Endothelial cell of umbilical vein (primary cell): ENCODE results near the gene MOB3A. TPM values are rescaled to one million over a fixed set of nuclear protein-coding genes. Genes with fewer than 3 reads are reported as not detected.

Source experiments
- BruUV-seq: library from RNA; stranded (reverse); fragments of 400-500 nt; replicated peaks from 2 replicates; lab custom pipeline; 2021; lab: Mats Ljungman, UMichigan
- CTCF ChIA-PET: fragments of 300-600, 350-600 bp; sonication (Branson Sonifier 250); formaldehyde crosslinking; loops from one replicate; lab custom pipeline; 2021; ENCODE audit warnings: antibody characterized with exemption, inconsistent platforms; lab: Charles Lee
- POLR2A ChIA-PET: fragments of 300-600, 350-600 bp; sonication (Branson Sonifier 250); formaldehyde crosslinking; loops from one replicate; lab custom pipeline; 2021; ENCODE audit warnings: antibody characterized with exemption, inconsistent platforms; lab: Charles Lee
- DNase-seq: peaks from one replicate; pipeline ENCODE4 v3.0.0-alpha.2; 2011; ENCODE audit warnings: low read depth, low spot score
- FAIRE-seq: peaks from 2 replicates; lab custom pipeline; 2011; peaks lifted over from hg19 to GRCh38; lab: Jason Lieb, UNC
- H2AFZ ChIP-seq: 2 replicates; pipeline ENCODE4 v1.6.0; 2012; ENCODE audit warnings: low read depth, low read length, control low read depth, inconsistent platforms
- H3K27ac ChIP-seq: 2 replicates; pipeline ENCODE4 v1.5.1; 2011; ENCODE audit warnings: low read depth, mild to moderate bottlenecking, control low read depth, low read length, moderate library complexity; ENCODE audit not compliant: insufficient read depth
- H3K27me3 ChIP-seq, 2 experiments: 2 replicates each; pipeline versions ENCODE4 v1.6.0 to v1.6.1; 2011; ENCODE audit warnings: low read length in 2 of 2, mixed read lengths in 1 of 2; ENCODE audit not compliant: control insufficient read depth in 2 of 2, insufficient read depth in 2 of 2
- H3K36me3 ChIP-seq, 2 experiments: 2 replicates in 1 of 2; 3 replicates in 1 of 2; pipeline ENCODE4 v1.5.1; 2011; ENCODE audit warnings: low read length in 2 of 2, mild to moderate bottlenecking in 1 of 2, moderate library complexity in 1 of 2; ENCODE audit not compliant: control insufficient read depth in 2 of 2, insufficient read depth in 2 of 2; ENCODE audit errors: extremely low read depth in 1 of 2
- H3K4me1 ChIP-seq: 3 replicates; pipeline ENCODE4 v1.5.1; 2011; ENCODE audit warnings: mild to moderate bottlenecking, low read length; ENCODE audit not compliant: control insufficient read depth, insufficient read depth; ENCODE audit errors: extremely low read depth
- H3K4me2 ChIP-seq: 2 replicates; pipeline ENCODE4 v1.6.1; 2011; ENCODE audit warnings: low read length, control low read depth, mixed read lengths; ENCODE audit not compliant: insufficient read depth
- H3K4me3 ChIP-seq, 3 experiments: fragments of 200-600 bp in 1 of 3; sonication (generic), shearing (Covaris generic) in 1 of 3; replicated peaks in 1 of 3; 2 replicates each; pipeline ENCODE4 v1.5.1; 2011 to 2016; ENCODE audit warnings: control low read depth in 3 of 3, low read length in 3 of 3, mild to moderate bottlenecking in 2 of 3, inconsistent platforms in 1 of 3, low read depth in 1 of 3, moderate library complexity in 1 of 3; ENCODE audit not compliant: insufficient read depth in 1 of 3
- H3K79me2 ChIP-seq: 2 replicates; pipeline ENCODE4 v1.6.0; 2012; ENCODE audit warnings: low read length, inconsistent platforms; ENCODE audit not compliant: control insufficient read depth, insufficient read depth
- H3K9ac ChIP-seq: replicated peaks from 2 replicates; pipeline ENCODE3; 2011; ENCODE audit warnings: low read length, control low read depth; ENCODE audit not compliant: insufficient read depth; ENCODE audit errors: extremely low read depth
- H3K9me1 ChIP-seq: replicated peaks from 3 replicates; pipeline ENCODE4 v1.6.0; 2011; ENCODE audit warnings: mild to moderate bottlenecking, low read length; ENCODE audit not compliant: control insufficient read depth, insufficient read depth; ENCODE audit errors: extremely low read depth
- H3K9me3 ChIP-seq: replicated peaks from 2 replicates; pipeline ENCODE4 v1.5.1; 2012; ENCODE audit warnings: low read length, inconsistent platforms; ENCODE audit not compliant: control insufficient read depth, insufficient read depth
- H4K20me1 ChIP-seq: replicated peaks from 2 replicates; pipeline ENCODE3; 2011; ENCODE audit warnings: mild to moderate bottlenecking, low read length; ENCODE audit not compliant: control insufficient read depth, insufficient read depth; ENCODE audit errors: extremely low read depth
- CTCF ChIP-seq, 2 donors: IDR thresholded peaks; 1 replicate in 1 of 2; 2 replicates in 1 of 2; pipeline ENCODE4 v1.5.1; 2011; ENCODE audit warnings: low read length in 2 of 2, mild to moderate bottlenecking in 2 of 2, moderate library complexity in 2 of 2, control low read depth in 1 of 2, inconsistent platforms in 1 of 2, low read depth in 1 of 2; ENCODE audit not compliant: insufficient read depth in 1 of 2; ENCODE audit errors: extremely low read depth in 1 of 2
- EZH2 ChIP-seq: IDR thresholded peaks from 2 replicates; pipeline ENCODE4 v1.6.1; 2012; ENCODE audit warnings: borderline replicate concordance, low read depth, mild to moderate bottlenecking, moderate library complexity, low read length, inconsistent platforms; ENCODE audit not compliant: severe bottlenecking
- FOS ChIP-seq: IDR thresholded peaks from 2 replicates; pipeline ENCODE4 v1.6.1; 2011; ENCODE audit warnings: mild to moderate bottlenecking, low read length, moderate library complexity, borderline replicate concordance; ENCODE audit not compliant: insufficient read depth
- GATA2 ChIP-seq: IDR thresholded peaks from 2 replicates; pipeline ENCODE4 v1.7.0; 2011; ENCODE audit warnings: low read depth, mild to moderate bottlenecking, moderate library complexity, mixed read lengths, low read length; ENCODE audit not compliant: insufficient read length, insufficient read depth
- JUN ChIP-seq: IDR thresholded peaks from 2 replicates; pipeline ENCODE4 v1.6.1; 2011; ENCODE audit warnings: borderline replicate concordance, low read depth; ENCODE audit not compliant: insufficient read length, insufficient read depth
- MYC ChIP-seq: IDR thresholded peaks from one replicate; pipeline ENCODE4 v1.6.1; 2011; ENCODE audit warnings: mild to moderate bottlenecking, low read depth, low read length
- POLR2A ChIP-seq: IDR thresholded peaks from 2 replicates; pipeline ENCODE4 v1.6.1; 2012; ENCODE audit warnings: low read depth, mild to moderate bottlenecking, control low read depth, low read length
- POLR2AphosphoS5 ChIP-seq: IDR thresholded peaks from 2 replicates; pipeline ENCODE4 v1.6.1; 2012; ENCODE audit warnings: low read depth, mild to moderate bottlenecking, control low read depth, low read length, moderate library complexity; ENCODE audit not compliant: insufficient read depth
- dilution Hi-C: fragments of 300-500 bp; cut with MboI; formaldehyde crosslinking; loops from one replicate; pipeline ENCODE4 v1.15.0; 2019; ENCODE audit warnings: low sequenced_read_pairs; ENCODE audit not compliant: extremely low pct_ligation_motif_present
- intact Hi-C: fragments of 100-400 bp; cut with micrococcal nuclease; formaldehyde crosslinking; loops from one replicate; pipeline ENCODE4 v1.10.0; 2022
- polyA plus RNA-seq, 4 experiments: library from polyadenylated mRNA; depleted of rRNA in 3 of 4; stranded (reverse) in 3 of 4; unstranded in 1 of 4; fragments of >200 nt; gene quantifications; 2 replicates each; pipeline versions ENCODE4 v1.2.1 to v1.2.3, GENCODE V29; 2011 to 2012; ENCODE audit warnings: missing spikeins in 1 of 4
- total RNA-seq: library from RNA; stranded (reverse); gene quantifications from 2 replicates; pipeline ENCODE4 v1.2.3, GENCODE V29; 2021
- TF ChIP-seq, protein P1 (sequence below): IDR thresholded peaks from 2 replicates; pipeline ENCODE4 v1.6.1; 2011; ENCODE audit not compliant: insufficient read depth, insufficient read length

MOB3A gene
- total and polyA plus RNA-seq, 2 donors (not counting 3 experiments of a cell fraction or from before 2014, with no cell fraction given): 46.5 to 59.7 TPM

DNA sequence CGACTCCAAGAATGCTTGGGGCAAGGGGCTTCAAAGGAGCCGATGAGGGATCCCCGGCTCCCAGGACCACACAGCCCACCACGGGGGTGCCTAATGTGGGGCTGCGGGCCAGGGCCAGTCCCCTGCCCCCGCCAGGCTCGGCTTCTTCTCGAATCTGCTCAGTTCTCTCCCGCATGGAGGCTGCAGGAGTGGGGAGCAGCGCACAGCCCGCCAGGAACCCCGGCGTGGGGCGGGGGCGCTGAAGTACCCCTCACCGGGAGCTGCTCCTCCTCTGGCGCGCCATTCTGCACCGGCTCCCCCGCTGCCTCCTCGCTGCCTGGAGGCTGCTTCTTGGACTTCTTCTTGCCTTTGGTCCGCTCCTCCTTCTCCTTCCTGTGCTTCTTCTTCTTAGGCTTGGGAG is 15.3 kb upstream of the MOB3A start:
- no peaks in the 10 kb centered on the region for H3K79me2 ChIP-seq
- no peak overlapping the region for H3K4me3 ChIP-seq
- dilution Hi-C loops (no loop called here), intact Hi-C loops (no loop called here)
- ChIA-PET CTCF (no interaction called here), POLR2A (no interaction called here)
- H3K27me3 ChIP-seq: no peaks in the 10 kb centered on the region
- no peak overlapping the region for H2AFZ ChIP-seq
- no peaks in the 10 kb centered on the region for H3K9me3 ChIP-seq
- H3K4me2 ChIP-seq: no peak overlapping the region
- H3K27ac ChIP-seq: no peak overlapping the region
- H3K9ac ChIP-seq: no peak overlapping the region
- no peaks in the 10 kb centered on the region for H3K4me1 ChIP-seq
- no peak for FAIRE-seq
- TF ChIP-seq, protein P1, sequence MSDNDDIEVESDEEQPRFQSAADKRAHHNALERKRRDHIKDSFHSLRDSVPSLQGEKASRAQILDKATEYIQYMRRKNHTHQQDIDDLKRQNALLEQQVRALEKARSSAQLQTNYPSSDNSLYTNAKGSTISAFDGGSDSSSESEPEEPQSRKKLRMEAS: no peak
- no peak for TF ChIP-seq JUN
- TF ChIP-seq EZH2: no peak
- no peak for TF ChIP-seq FOS
- no peak for TF ChIP-seq MYC
- TF ChIP-seq GATA2: no peak
- no peak for TF ChIP-seq POLR2AphosphoS5
- TF ChIP-seq CTCF (IDR thresholded peaks at IDR 0.05; ENCODE audit: extremely low read depth in 1 of 2, insufficient read depth in 1 of 2, low read depth in 1 of 2, low read length in 2 of 2): no peak
- no peak for TF ChIP-seq POLR2A
- no peaks in the 10 kb centered on the region for H4K20me1 ChIP-seq
- H3K9me1 ChIP-seq: no peaks in the 10 kb centered on the region
- DNase-seq: no peak
- no TSS peak for BruUV-seq
- H3K36me3 ChIP-seq: peaks cover 20 to 79% of the 10 kb centered on the region in 2 experiments
